Fibroblast of skin of left quadriceps (primary cell): ENCODE measurements around the gene SPDYA.

Experiments used
- DNase-seq, 2 experiments: peaks; one replicate each; pipeline ENCODE4 v3.0.0-alpha.2; 2013; ENCODE audit warnings: low read depth in 2 of 2

The SPDYA gene

GRCh38 chr2:28824870-28825269 lies 14.2 kb downstream of the SPDYA start:
- no peak for DNase-seq

- DNase-seq, result no peak
Measured at GRCh38 chr2:28828382-28828781, 17.7 kb downstream of the SPDYA start.

GRCh38 chr2:28833740-28834470 lies 23.3 kb downstream of the SPDYA start:
- no peak for DNase-seq

- no peak for DNase-seq
Measured at GRCh38 chr2:28835781-28836180, 25.1 kb downstream of the SPDYA start.

GRCh38 chr2:28838971-28839370 lies 28.3 kb downstream of the SPDYA start:
- DNase-seq, result no peak

GRCh38 chr2:28842042-28842441 lies 31.4 kb downstream of the SPDYA start:
- DNase-seq, result no peak

- no peak for DNase-seq
Measured at GRCh38 chr2:28855193-28855592, 44.6 kb downstream of the SPDYA start.

GRCh38 chr2:28855977-28856376 lies 45.3 kb downstream of the SPDYA start:
- no peak for DNase-seq

- DNase-seq, result no peak
Measured at GRCh38 chr2:28868611-28869010, 58.0 kb downstream of the SPDYA start.

GRCh38 chr2:28869494-28870145 lies 59.0 kb downstream of the SPDYA start:
- DNase-seq, result peak in 1 of 2 experiments; percentile 0

- DNase-seq, result peak; percentile 83 to 85
Measured at GRCh38 chr2:28870146-28870891, 59.7 kb downstream of the SPDYA start, which contains the start of gene TRMT61B. Gene TRMT61B (minus strand): TSS chr2:28870309. CDS start chr2:28870277, 32 bp downstream.

- DNase-seq, result no peak
Measured at GRCh38 chr2:28871620-28872019, 61.0 kb downstream of the SPDYA start.

- DNase-seq, result no peak
Measured at GRCh38 chr2:28880193-28880592, 69.6 kb downstream of the SPDYA start.

- DNase-seq, result no peak
Measured at GRCh38 chr2:28893488-28893887, 82.9 kb downstream of the SPDYA start.

- DNase-seq, result peak; percentile 97 to 98
Measured at GRCh38 chr2:28894470-28895188, 84.0 kb downstream of the SPDYA start, which contains the start of gene WDR43. Gene WDR43 (plus strand): TSS chr2:28894667. CDS start chr2:28894699, 32 bp downstream.

- no peak for DNase-seq
Measured at GRCh38 chr2:28895189-28895893, 84.7 kb downstream of the SPDYA start.

GRCh38 chr2:28896906-28897305 lies 86.3 kb downstream of the SPDYA start:
- no peak for DNase-seq

- no peak for DNase-seq
Measured at GRCh38 chr2:28898048-28898447, 87.4 kb downstream of the SPDYA start.
